ENCODE data around the gene PRCC. TPM values are rescaled to one million over a fixed set of nuclear protein-coding genes. Genes with fewer than 3 reads are reported as not detected.

The PRCC gene
- total RNA-seq, 4 donors from 2014 or later: 21.2 to 43.6 (median 38.7) TPM

DNA sequence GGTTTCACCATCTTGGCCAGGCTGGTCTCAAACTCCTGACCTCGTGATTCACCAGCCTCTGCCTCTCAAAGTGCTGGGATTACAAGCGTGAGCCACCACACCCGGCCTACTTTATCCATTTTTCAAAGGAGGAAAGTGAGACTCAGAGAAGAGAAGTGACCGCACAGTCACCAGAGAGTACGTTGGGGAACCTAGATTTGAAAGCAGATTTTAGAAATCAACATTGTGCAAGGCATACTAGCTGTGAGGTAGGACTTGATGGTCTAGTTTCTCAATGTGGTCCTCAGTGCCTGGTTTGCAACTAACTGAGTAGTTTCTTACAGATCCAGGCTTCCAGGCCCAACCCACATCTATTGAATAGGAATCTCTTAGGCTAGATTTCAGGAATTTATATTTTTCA is 1.7 kb upstream of the PRCC start:
- no peak overlapping the region for H3K27ac ChIP-seq (replicated peaks in 1 of 4)
- H3K9me3 ChIP-seq: no peaks in the 10 kb centered on the region
- no peaks in the 10 kb centered on the region for H3K27me3 ChIP-seq
- peaks cover 31 to 41% (median 37%) of the 10 kb centered on the region in 4 donors for H3K4me1 ChIP-seq
- no peak for DNase-seq (ENCODE audit: extremely low spot score)
- H3K4me3 ChIP-seq: peak overlapping the region in 3 of 4 donors; percentile 93 to 97 (median 95)
- WGBS: 84% methylated on average over 5 of the region's 5 CpGs
- intact Hi-C loops (cut with DNase I): no loop called here
- peaks cover 0 to 8% (median 6%) of the 10 kb centered on the region in 4 donors for H3K36me3 ChIP-seq
- TF ChIP-seq EP300 (IDR thresholded peaks at IDR 0.05) (no peak), POLR2A (IDR thresholded peaks at IDR 0.05; ENCODE audit: low read depth) (no peak), POLR2AphosphoS5 (IDR thresholded peaks at IDR 0.05) (no peak)
- TF ChIP-seq, protein P1, sequence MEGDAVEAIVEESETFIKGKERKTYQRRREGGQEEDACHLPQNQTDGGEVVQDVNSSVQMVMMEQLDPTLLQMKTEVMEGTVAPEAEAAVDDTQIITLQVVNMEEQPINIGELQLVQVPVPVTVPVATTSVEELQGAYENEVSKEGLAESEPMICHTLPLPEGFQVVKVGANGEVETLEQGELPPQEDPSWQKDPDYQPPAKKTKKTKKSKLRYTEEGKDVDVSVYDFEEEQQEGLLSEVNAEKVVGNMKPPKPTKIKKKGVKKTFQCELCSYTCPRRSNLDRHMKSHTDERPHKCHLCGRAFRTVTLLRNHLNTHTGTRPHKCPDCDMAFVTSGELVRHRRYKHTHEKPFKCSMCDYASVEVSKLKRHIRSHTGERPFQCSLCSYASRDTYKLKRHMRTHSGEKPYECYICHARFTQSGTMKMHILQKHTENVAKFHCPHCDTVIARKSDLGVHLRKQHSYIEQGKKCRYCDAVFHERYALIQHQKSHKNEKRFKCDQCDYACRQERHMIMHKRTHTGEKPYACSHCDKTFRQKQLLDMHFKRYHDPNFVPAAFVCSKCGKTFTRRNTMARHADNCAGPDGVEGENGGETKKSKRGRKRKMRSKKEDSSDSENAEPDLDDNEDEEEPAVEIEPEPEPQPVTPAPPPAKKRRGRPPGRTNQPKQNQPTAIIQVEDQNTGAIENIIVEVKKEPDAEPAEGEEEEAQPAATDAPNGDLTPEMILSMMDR (IDR thresholded peaks at IDR 0.05): no peak

DNA sequence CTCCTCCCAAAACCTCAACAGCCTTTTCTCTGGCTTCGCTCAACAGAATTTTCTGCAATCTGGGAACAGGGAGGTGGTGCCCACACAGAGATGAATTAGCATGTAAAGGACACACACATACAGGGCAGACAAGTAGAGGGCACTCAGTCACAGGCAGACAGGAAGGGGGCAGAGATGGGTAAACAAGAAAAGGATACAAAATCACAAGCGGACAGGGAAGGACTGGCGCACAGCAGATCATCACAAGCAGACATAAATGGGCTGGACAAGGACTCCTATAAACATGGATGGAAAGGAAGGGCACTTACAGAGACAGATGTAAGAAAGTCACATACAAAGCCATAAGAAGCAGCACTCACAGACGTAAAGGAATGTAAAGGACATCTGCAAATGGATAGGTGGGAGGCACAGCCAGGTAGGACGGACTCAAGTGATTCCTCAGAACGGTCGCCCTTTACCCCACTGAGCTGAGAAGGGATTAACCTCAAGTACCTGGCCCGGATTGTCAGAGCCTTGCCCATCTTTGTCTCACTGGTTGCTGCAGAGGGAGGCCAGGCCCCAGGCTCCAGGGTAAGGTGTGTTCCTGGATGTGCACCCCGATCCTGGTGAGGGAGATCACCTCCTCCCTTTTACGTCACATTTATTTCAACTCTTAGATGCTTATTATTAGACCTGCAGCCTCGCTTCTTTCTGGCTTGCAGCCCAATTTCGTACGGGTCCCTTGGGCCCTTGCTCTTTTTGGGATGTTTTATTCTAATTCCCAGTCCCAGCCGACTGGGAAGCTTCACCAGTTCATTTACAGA is 836 bp upstream of the PRCC start:
- Histone ChIP-seq H3K4me1 (peaks cover 39 to 49% (median 45%) of the 10 kb centered on the region in 4 donors), H3K27me3 (no peaks in the 10 kb centered on the region), H3K27ac (replicated peaks in 1 of 4) (peak overlapping the region; percentile 83 to 97 (median 96)), H3K4me3 (peak overlapping the region; percentile 93 to 99 (median 96)), H3K9me3 (no peaks in the 10 kb centered on the region), H3K36me3 (peaks cover 0 to 14% (median 12%) of the 10 kb centered on the region in 4 donors)
- intact Hi-C loops (cut with DNase I): loop anchor here (1.0 kb wide), 1 partner anchor 38 kb away; the partner anchor contains the start of genes ISG20L2 and METTL25B
- no peak for DNase-seq (ENCODE audit: extremely low spot score)
- 10% methylated on average over 14 of the region's 14 CpGs for WGBS
- TF ChIP-seq POLR2A (IDR thresholded peaks at IDR 0.05; ENCODE audit: low read depth) (no peak), EP300 (IDR thresholded peaks at IDR 0.05) (no peak), POLR2AphosphoS5 (IDR thresholded peaks at IDR 0.05) (no peak)
- TF ChIP-seq, protein P1 (IDR thresholded peaks at IDR 0.05): no peak

DNA sequence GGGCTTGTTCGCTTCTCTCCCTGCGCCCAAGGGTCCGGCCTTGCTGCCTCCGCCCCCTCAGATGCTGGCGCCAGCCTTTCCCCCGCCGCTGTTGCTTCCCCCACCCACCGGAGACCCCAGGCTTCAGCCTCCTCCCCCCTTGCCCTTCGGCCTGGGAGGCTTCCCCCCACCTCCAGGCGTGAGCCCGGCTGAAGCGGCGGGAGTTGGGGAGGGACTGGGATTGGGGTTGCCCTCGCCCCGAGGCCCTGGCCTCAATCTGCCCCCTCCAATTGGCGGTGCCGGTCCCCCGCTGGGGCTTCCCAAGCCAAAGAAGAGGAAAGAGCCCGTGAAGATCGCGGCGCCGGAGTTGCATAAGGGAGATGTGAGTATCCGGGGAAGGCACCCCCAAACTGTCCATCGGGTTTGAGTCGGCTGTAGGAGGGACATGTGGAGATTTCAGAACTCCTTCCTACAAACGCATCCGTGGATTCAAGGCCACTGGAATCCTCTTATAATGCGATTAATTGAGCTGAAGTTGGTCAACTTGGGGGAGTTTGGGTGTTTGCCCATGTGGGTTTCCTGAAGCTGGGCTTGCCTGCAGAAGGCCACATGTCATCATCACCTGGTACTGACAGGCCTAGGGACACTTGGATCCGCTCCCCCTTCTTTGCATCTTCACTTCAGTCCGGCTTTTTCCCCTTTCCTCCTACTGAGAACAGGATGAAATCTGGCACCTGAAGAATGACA is 707 bp downstream of the PRCC start:
- Histone ChIP-seq H3K9me3 (no peaks in the 10 kb centered on the region), H3K27ac (replicated peaks in 1 of 4) (peak overlapping the region; percentile 95 to 97 (median 96)), H3K27me3 (no peaks in the 10 kb centered on the region), H3K4me1 (peaks cover 46 to 65% (median 61%) of the 10 kb centered on the region in 4 donors), H3K36me3 (peaks cover 0 to 23% (median 12%) of the 10 kb centered on the region in 4 donors), H3K4me3 (peak overlapping the region; percentile 93 to 99 (median 96))
- intact Hi-C loops (cut with DNase I): loop anchor here (1.0 kb wide), 1 partner anchor 40 kb away; the partner anchor contains the start of genes ISG20L2 and METTL25B
- TF ChIP-seq, protein P1 (IDR thresholded peaks at IDR 0.05): no peak
- peak in 1 of 2 donors; percentile 10 for TF ChIP-seq POLR2AphosphoS5 (IDR thresholded peaks at IDR 0.05)
- under 1% methylated on average over 11 of the region's 31 CpGs for WGBS
- DNase-seq (ENCODE audit: extremely low spot score): no peak

DNA sequence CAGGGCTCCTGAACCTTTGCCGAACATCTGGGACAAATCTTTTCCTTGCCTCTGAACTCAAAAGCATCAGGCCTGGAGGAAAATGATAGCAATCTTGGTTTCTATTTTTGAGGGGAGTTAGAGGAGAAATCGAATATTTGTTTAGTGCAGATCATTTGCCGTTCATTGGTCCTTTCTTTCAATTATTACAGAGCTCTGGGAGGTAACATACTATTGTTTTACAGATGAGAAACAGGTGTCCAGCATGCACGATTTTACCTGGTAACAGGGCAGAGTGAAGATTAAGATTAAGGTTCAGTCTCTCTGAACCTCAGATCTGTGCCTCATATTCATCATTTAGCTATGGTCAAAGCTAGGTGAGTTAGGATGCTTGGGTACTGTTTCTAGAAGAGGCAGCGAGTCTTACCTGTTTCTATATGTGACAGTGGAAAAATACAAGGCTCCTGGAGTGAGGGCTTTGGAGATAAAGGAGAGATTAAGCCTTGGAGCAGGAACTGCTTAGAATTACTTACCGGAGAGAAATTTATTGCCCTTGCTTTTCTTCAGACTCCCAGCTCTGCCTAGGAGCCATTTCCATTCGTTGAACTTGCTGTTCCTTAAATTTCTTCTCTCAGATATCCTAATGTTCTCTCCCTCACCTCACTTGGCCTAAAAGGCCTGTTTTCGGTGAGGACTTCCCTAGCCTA is 1.4 kb downstream of the PRCC start:
- H3K27ac ChIP-seq (replicated peaks in 1 of 4): peak overlapping the region in 3 of 4 donors; percentile 96 to 97 (median 97)
- 39% methylated on average over 8 of the region's 8 CpGs for whole genome bisulfite sequencing
- H3K4me1 ChIP-seq: peaks cover 53 to 70% (median 68%) of the 10 kb centered on the region in 4 donors

More for the DNA sequence above, 1.4 kb downstream of the PRCC start:
- intact Hi-C loops (cut with DNase I): no loop called here
- TF ChIP-seq, protein P1 (IDR thresholded peaks at IDR 0.05): no peak
- TF ChIP-seq EP300 (IDR thresholded peaks at IDR 0.05) (no peak), POLR2A (IDR thresholded peaks at IDR 0.05; ENCODE audit: low read depth) (no peak), POLR2AphosphoS5 (IDR thresholded peaks at IDR 0.05) (no peak)
- Histone ChIP-seq H3K4me3 (peak overlapping the region; percentile 93 to 99 (median 96)), H3K9me3 (no peaks in the 10 kb centered on the region), H3K36me3 (peaks cover 0 to 23% (median 12%) of the 10 kb centered on the region in 4 donors), H3K27me3 (no peaks in the 10 kb centered on the region)
- no peak for DNase-seq (ENCODE audit: extremely low spot score)

Measured in esophagus muscularis mucosa (tissue), 4 donors.